Nephron progenitor cell (in vitro differentiated cells): Measurements from ENCODE around the gene DOCK3.
"Not testable (repeated sequence)": the region's sequence is repeated elsewhere in the genome, so short reads cannot be mapped to it uniquely, and the experiment has no call there.

Experiments
- DNase-seq: peaks from one replicate; pipeline ENCODE4 v3.0.0; 2021
- H3K27ac Mint-ChIP-seq: 2 replicates; pipeline ENCODE4 v1.8.0; 2021; ENCODE audit warnings: mild to moderate bottlenecking, moderate library complexity, mixed read lengths
- H3K27me3 Mint-ChIP-seq: 2 replicates; pipeline ENCODE4 v1.8.0; 2021; ENCODE audit warnings: mild to moderate bottlenecking, low read depth, mixed read lengths; ENCODE audit not compliant: poor library complexity
- H3K36me3 Mint-ChIP-seq: 2 replicates; pipeline ENCODE4 v1.8.0; 2021; ENCODE audit warnings: low read depth, mixed read lengths
- H3K4me1 Mint-ChIP-seq: 2 replicates; pipeline ENCODE4 v1.8.0; 2021; ENCODE audit warnings: mixed read lengths
- H3K4me3 Mint-ChIP-seq: 2 replicates; pipeline ENCODE4 v1.8.0; 2021; ENCODE audit warnings: mild to moderate bottlenecking, moderate library complexity, mixed read lengths
- H3K9me3 Mint-ChIP-seq: 2 replicates; pipeline ENCODE4 v1.8.0; 2021; ENCODE audit warnings: mild to moderate bottlenecking, moderate library complexity, mixed read lengths
- CTCF ChIP-seq: fragments of 200-600 bp; sonication (generic); IDR thresholded peaks from 2 replicates; pipeline ENCODE4 v1.5.0; 2021; ENCODE audit warnings: antibody characterized with exemption

The DOCK3 gene

GRCh38 chr3:51163051-51163450 is 488.3 kb downstream of the DOCK3 start:
- DNase-seq: no peak
- peaks cover 8% of the 10 kb centered on the region for H3K27me3 Mint-ChIP-seq

GRCh38 chr3:51173518-51174271 is 499.0 kb downstream of the DOCK3 start:
- Mint-ChIP-seq H3K9me3 (peaks cover 72% of the 10 kb centered on the region), H3K27me3 (peaks cover 3% of the 10 kb centered on the region), H3K4me1 (no peaks in the 10 kb centered on the region), H3K27ac (no peak overlapping the region), H3K4me3 (no peak overlapping the region), H3K36me3 (peaks cover 15% of the 10 kb centered on the region)
- no peak for TF ChIP-seq CTCF
- DNase-seq: no peak

More at GRCh38 chr3:51163051-51163450, 488.3 kb downstream of the DOCK3 start:
- no peaks in the 10 kb centered on the region for H3K4me1 Mint-ChIP-seq
- TF ChIP-seq CTCF: no peak
- no peaks in the 10 kb centered on the region for H3K36me3 Mint-ChIP-seq
- H3K4me3 Mint-ChIP-seq: no peak overlapping the region
- peaks cover under 1% of the 10 kb centered on the region for H3K9me3 Mint-ChIP-seq
- no peak overlapping the region for H3K27ac Mint-ChIP-seq

- DNase-seq: no peak
- Mint-ChIP-seq H3K36me3 (peaks cover 15% of the 10 kb centered on the region), H3K9me3 (peaks cover 46% of the 10 kb centered on the region), H3K4me1 (no peaks in the 10 kb centered on the region), H3K27ac (no peak overlapping the region), H3K4me3 (no peak overlapping the region), H3K27me3 (peaks cover 3% of the 10 kb centered on the region)
- no peak for TF ChIP-seq CTCF
Observed at GRCh38 chr3:51176923-51177322, 502.2 kb downstream of the DOCK3 start.

GRCh38 chr3:51186446-51186845 is 511.7 kb downstream of the DOCK3 start:
- peaks cover 11% of the 10 kb centered on the region for H3K4me1 Mint-ChIP-seq

GRCh38 chr3:51190199-51190598 is 515.5 kb downstream of the DOCK3 start:
- H3K27ac Mint-ChIP-seq: no peak overlapping the region
- TF ChIP-seq CTCF: no peak
- peaks cover 3% of the 10 kb centered on the region for H3K27me3 Mint-ChIP-seq
- no peak for DNase-seq
- H3K9me3 Mint-ChIP-seq: peaks cover 31% of the 10 kb centered on the region
- H3K4me3 Mint-ChIP-seq: no peak overlapping the region
- peaks cover 21% of the 10 kb centered on the region for H3K4me1 Mint-ChIP-seq
- H3K36me3 Mint-ChIP-seq: peaks cover 8% of the 10 kb centered on the region

More at GRCh38 chr3:51186446-51186845, 511.7 kb downstream of the DOCK3 start:
- not testable (repeated sequence) for DNase-seq, H3K4me3 Mint-ChIP-seq, H3K36me3 Mint-ChIP-seq, H3K27me3 Mint-ChIP-seq, H3K27ac Mint-ChIP-seq
- peaks cover 23% of the 10 kb centered on the region for H3K9me3 Mint-ChIP-seq

- H3K27ac Mint-ChIP-seq: peak overlapping the region; percentile 39
- peak; percentile 30 for DNase-seq
Observed at GRCh38 chr3:51190827-51191226, 516.1 kb downstream of the DOCK3 start.

More at GRCh38 chr3:51190827-51191226, 516.1 kb downstream of the DOCK3 start:
- Mint-ChIP-seq H3K27me3 (peaks cover 4% of the 10 kb centered on the region), H3K4me3 (no peak overlapping the region), H3K4me1 (peaks cover 21% of the 10 kb centered on the region), H3K36me3 (peaks cover 4% of the 10 kb centered on the region), H3K9me3 (peaks cover 32% of the 10 kb centered on the region)
- no peak for TF ChIP-seq CTCF
